Osteoblast (primary cell): Measurements from ENCODE around the gene TMEM184A. TPM values are rescaled to one million over a fixed set of nuclear protein-coding genes. Genes with fewer than 3 reads are reported as not detected.

Experiments
- DNase-seq: peaks from one replicate; pipeline ENCODE4 v3.0.0; 2011; ENCODE audit warnings: low spot score, mixed read lengths; ENCODE audit not compliant: insufficient read length; ENCODE audit errors: missing footprints
- H2AFZ ChIP-seq: 2 replicates; pipeline ENCODE4 v1.6.0; 2011; ENCODE audit warnings: mild to moderate bottlenecking, low read length
- H3K27ac ChIP-seq: 2 replicates; pipeline ENCODE4 v1.5.1; 2011; ENCODE audit warnings: mild to moderate bottlenecking, low read depth, low read length, moderate library complexity
- H3K27me3 ChIP-seq: 2 replicates; pipeline ENCODE4 v1.6.0; 2012; ENCODE audit warnings: mild to moderate bottlenecking, control low read depth, inconsistent platforms, low read length, moderate library complexity; ENCODE audit not compliant: insufficient read depth
- H3K36me3 ChIP-seq: 2 replicates; pipeline ENCODE4 v1.5.1; 2011; ENCODE audit warnings: mild to moderate bottlenecking, low read length, control low read depth, moderate library complexity; ENCODE audit not compliant: insufficient read depth
- H3K4me1 ChIP-seq: 2 replicates; pipeline ENCODE4 v1.5.1; 2011; ENCODE audit warnings: mild to moderate bottlenecking, low read length, control low read depth, moderate library complexity; ENCODE audit not compliant: insufficient read depth
- H3K4me2 ChIP-seq: 2 replicates; pipeline ENCODE4 v1.6.0; 2011; ENCODE audit warnings: mild to moderate bottlenecking, low read length; ENCODE audit not compliant: insufficient read depth
- H3K4me3 ChIP-seq: fragments of 200-600 bp; sonication (generic); 3 replicates; pipeline ENCODE4 v1.5.1; 2012; ENCODE audit warnings: mild to moderate bottlenecking, low read length, inconsistent platforms; ENCODE audit not compliant: insufficient read depth
- H3K79me2 ChIP-seq: 2 replicates; pipeline ENCODE4 v1.6.0; 2012; ENCODE audit warnings: mild to moderate bottlenecking, low read length, control low read depth, inconsistent platforms; ENCODE audit not compliant: insufficient read depth
- H3K9me3 ChIP-seq: 2 replicates; pipeline ENCODE4 v1.5.1; 2011; ENCODE audit warnings: low read depth, low read length, control low read depth
- H4K20me1 ChIP-seq: 2 replicates; pipeline ENCODE4 v1.6.0; 2012; ENCODE audit warnings: mild to moderate bottlenecking, low read length, control low read depth; ENCODE audit not compliant: insufficient read depth
- total RNA-seq: library from RNA; depleted of rRNA; stranded (reverse); fragments of >200 nt; gene quantifications from 2 replicates; pipeline ENCODE4 v1.2.3, GENCODE V29; 2012
- TF ChIP-seq, protein P1 (sequence below): IDR thresholded peaks from 2 replicates; pipeline ENCODE4 v1.5.1; 2011; ENCODE audit warnings: mild to moderate bottlenecking, low read depth, low read length, moderate library complexity; ENCODE audit errors: extremely low read depth

Gene TMEM184A
- total RNA-seq, 1 donor: under 0.01 TPM

DNA sequence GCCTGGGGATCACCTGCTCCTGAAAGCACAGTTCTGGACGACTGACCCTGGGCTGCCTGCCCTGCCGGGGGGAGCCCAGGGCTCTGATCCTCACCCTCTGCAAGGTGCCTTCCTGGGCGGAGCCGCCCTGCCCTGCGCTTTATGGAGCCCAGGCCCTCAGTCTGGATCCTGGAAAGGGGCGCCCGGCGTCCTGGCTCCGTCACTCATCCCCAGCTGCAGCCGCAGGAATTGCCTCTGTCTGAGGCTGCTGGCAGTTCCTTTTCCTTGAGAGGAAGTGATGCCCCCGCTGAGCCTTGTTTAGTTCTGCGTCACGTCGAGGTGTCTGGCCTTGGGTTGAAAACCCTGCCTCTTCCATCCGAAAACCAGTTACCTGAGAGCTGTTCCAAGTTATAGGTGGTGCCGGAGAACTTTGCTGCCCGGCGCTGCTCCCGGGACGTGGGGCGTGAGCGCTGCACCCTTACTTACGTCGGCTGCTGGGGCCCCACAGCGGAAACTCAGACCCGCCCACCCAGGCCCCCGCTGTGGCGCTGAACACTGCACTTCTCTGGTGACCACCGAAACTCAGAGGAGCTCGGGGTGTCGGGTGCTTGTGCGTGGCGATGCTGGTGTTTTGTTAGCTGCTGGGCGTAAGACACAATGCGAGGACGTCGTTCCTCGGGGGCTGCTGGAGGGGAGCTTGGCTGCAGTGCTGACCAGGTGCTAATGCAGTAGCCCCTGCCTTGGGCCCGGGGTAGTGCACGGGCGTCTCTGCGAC is 20.1 kb downstream of the TMEM184A start:
- peaks cover 76% of the 10 kb centered on the region for H3K79me2 ChIP-seq
- H3K4me2 ChIP-seq: no peak overlapping the region
- no peaks in the 10 kb centered on the region for H3K9me3 ChIP-seq
- TF ChIP-seq, protein P1, sequence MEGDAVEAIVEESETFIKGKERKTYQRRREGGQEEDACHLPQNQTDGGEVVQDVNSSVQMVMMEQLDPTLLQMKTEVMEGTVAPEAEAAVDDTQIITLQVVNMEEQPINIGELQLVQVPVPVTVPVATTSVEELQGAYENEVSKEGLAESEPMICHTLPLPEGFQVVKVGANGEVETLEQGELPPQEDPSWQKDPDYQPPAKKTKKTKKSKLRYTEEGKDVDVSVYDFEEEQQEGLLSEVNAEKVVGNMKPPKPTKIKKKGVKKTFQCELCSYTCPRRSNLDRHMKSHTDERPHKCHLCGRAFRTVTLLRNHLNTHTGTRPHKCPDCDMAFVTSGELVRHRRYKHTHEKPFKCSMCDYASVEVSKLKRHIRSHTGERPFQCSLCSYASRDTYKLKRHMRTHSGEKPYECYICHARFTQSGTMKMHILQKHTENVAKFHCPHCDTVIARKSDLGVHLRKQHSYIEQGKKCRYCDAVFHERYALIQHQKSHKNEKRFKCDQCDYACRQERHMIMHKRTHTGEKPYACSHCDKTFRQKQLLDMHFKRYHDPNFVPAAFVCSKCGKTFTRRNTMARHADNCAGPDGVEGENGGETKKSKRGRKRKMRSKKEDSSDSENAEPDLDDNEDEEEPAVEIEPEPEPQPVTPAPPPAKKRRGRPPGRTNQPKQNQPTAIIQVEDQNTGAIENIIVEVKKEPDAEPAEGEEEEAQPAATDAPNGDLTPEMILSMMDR: no peak
- no peak overlapping the region for H2AFZ ChIP-seq
- H3K4me3 ChIP-seq: no peak overlapping the region
- H3K27me3 ChIP-seq: no peaks in the 10 kb centered on the region
- no peak for DNase-seq
- H3K4me1 ChIP-seq: peaks cover 52% of the 10 kb centered on the region
- peak overlapping the region; percentile 99 for H3K27ac ChIP-seq
- H3K36me3 ChIP-seq: peaks cover 14% of the 10 kb centered on the region
- peaks cover 7% of the 10 kb centered on the region for H4K20me1 ChIP-seq

DNA sequence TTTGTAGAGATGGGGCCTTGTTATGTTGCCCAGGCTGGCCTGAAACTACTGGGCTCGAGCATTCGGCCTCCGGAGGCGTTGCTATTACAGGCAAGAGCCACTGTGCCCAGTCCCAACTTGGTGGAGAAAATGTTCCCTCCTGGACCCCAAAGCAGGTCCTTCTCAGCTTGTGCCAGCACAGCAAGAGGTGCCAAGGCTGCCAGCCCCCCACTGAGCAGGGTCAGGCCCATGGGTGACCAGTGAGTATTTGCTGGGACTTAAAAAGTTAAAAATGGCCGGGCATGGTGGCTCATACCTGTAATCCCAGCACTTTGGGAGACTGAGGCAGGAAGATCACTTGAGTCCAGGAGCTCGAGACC is 20.9 kb downstream of the TMEM184A start:
- peaks cover 10% of the 10 kb centered on the region for H3K36me3 ChIP-seq
- no peak overlapping the region for H2AFZ ChIP-seq
- TF ChIP-seq, protein P1: no peak
- no peak overlapping the region for H3K4me3 ChIP-seq
- no peaks in the 10 kb centered on the region for H3K27me3 ChIP-seq
- DNase-seq: no peak
- peaks cover 52% of the 10 kb centered on the region for H3K4me1 ChIP-seq
- no peaks in the 10 kb centered on the region for H3K9me3 ChIP-seq
- H3K27ac ChIP-seq: peak overlapping the region; percentile 95
- no peak overlapping the region for H3K4me2 ChIP-seq
- peaks cover 72% of the 10 kb centered on the region for H3K79me2 ChIP-seq
- peaks cover 7% of the 10 kb centered on the region for H4K20me1 ChIP-seq

DNA sequence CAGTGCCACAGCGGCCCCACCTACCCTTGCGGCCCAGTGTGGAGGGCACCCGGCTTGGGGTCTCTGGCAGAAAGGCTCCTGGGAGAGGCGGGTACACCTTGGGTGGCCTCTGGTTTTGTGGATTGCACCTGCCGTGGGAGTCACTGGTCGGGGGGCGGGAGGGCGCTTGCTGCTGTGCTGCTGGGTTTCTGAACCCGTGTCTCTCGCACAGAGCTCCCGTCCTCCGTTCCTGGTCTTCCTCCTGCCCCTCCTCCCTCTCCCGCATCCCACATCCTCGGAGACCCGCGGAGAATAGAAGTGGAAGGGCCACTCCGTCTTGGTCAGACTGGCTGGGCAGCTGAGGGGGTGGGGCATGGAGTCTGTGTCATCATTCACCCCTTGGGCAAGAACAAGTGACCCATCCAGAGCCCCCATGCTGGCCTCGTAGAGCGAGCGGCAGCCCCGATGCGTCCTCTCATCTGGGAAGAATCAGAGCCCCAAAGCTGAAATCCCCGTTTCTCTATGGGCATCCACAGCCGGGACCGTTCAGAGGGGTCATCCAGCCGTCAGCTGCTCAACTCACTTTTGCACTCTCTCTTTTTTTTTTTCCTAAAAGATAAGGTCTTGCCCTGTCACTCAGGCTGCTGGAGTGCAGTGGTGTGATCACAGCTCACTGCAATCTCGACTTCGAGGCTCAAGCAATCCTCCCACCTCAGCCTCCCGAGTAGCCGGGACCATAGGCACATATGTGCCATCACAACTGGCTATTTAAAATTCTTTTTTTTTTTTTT is 21.5 kb downstream of the TMEM184A start:
- peaks cover 66% of the 10 kb centered on the region for H3K79me2 ChIP-seq
- no peak for DNase-seq

More for the DNA sequence above, 21.5 kb downstream of the TMEM184A start:
- H2AFZ ChIP-seq: no peak overlapping the region
- H3K9me3 ChIP-seq: no peaks in the 10 kb centered on the region
- peaks cover 52% of the 10 kb centered on the region for H3K4me1 ChIP-seq
- H3K27ac ChIP-seq: peak overlapping the region; percentile 95
- peak overlapping the region; percentile 35 for H3K4me3 ChIP-seq
- H3K27me3 ChIP-seq: no peaks in the 10 kb centered on the region
- peaks cover 7% of the 10 kb centered on the region for H4K20me1 ChIP-seq
- TF ChIP-seq, protein P1: no peak
- peak overlapping the region; percentile 36 for H3K4me2 ChIP-seq
- H3K36me3 ChIP-seq: peaks cover 6% of the 10 kb centered on the region
